Uterus (tissue), 4 donors: ENCODE measurements around the gene GUCY2F. TPM values are rescaled to one million over a fixed set of nuclear protein-coding genes. Genes with fewer than 3 reads are reported as not detected.

ENCODE experiments used
- DNase-seq, 2 donors: peaks; one replicate each; pipeline ENCODE4 v3.0.0-alpha.2; 2019 to 2020
- H3K27ac ChIP-seq, 2 donors: fragments of 200-600 bp; sonication (generic); 1 replicate in 1 of 2; 2 replicates in 1 of 2; pipeline ENCODE4 v1.5.1; 2016 to 2018
- H3K27me3 ChIP-seq, 2 donors: fragments of 200-600 bp; sonication (generic); one replicate each; pipeline ENCODE4 v1.5.1; 2018 to 2019; ENCODE audit warnings: control low read depth in 1 of 2
- H3K36me3 ChIP-seq, 2 donors: fragments of 200-600 bp; sonication (generic); one replicate each; pipeline ENCODE4 v1.5.1; 2019; ENCODE audit warnings: control low read depth in 1 of 2
- H3K4me1 ChIP-seq, 2 donors: fragments of 200-600 bp; sonication (generic); one replicate each; pipeline ENCODE4 v1.5.1; 2018 to 2019; ENCODE audit warnings: control low read depth in 1 of 2
- H3K4me3 ChIP-seq, 2 donors: fragments of 200-600 bp; sonication (generic); 1 replicate in 1 of 2; 2 replicates in 1 of 2; pipeline ENCODE4 v1.5.1; 2018 to 2019; ENCODE audit warnings: mild to moderate bottlenecking in 1 of 2
- H3K9me3 ChIP-seq, 2 donors: fragments of 200-600 bp; sonication (generic); one replicate each; pipeline ENCODE4 v1.5.1; 2019; ENCODE audit warnings: control low read depth in 1 of 2
- CTCF ChIP-seq, 4 experiments: fragments of 200-600 bp in 2 of 4; fragments of 450-650 bp in 2 of 4; sonication (generic) in 2 of 4; IDR thresholded peaks; one replicate each; pipeline ENCODE4 v1.5.1; 2016 to 2019; ENCODE audit warnings: antibody characterized with exemption in 4 of 4, mild to moderate bottlenecking in 2 of 4, moderate library complexity in 1 of 4
- POLR2A ChIP-seq, 2 donors: fragments of 450-650 bp; IDR thresholded peaks; one replicate each; pipeline ENCODE4 v1.6.1; 2016; ENCODE audit warnings: antibody characterized with exemption in 2 of 2, mild to moderate bottlenecking in 1 of 2, moderate library complexity in 1 of 2
- intact Hi-C: fragments of 100-400 bp; cut with DNase I; formaldehyde crosslinking; loops from one replicate; pipeline ENCODE4 v1.15.1; 2023; ENCODE audit warnings: low total_unique reads
- total RNA-seq, 4 donors: library from RNA; depleted of rRNA in 3 of 4; stranded (reverse); fragments of >200 nt in 3 of 4; gene quantifications; one replicate each; pipeline versions ENCODE4 v1.1.0 to v1.2.4, GENCODE V29; 2014 to 2023
- donor health status: DM: yes; HTN: yes; CAD: no.

GUCY2F gene
- total RNA-seq, 4 donors from 2014 or later = 0.14 TPM; not detected in 3

DNA sequence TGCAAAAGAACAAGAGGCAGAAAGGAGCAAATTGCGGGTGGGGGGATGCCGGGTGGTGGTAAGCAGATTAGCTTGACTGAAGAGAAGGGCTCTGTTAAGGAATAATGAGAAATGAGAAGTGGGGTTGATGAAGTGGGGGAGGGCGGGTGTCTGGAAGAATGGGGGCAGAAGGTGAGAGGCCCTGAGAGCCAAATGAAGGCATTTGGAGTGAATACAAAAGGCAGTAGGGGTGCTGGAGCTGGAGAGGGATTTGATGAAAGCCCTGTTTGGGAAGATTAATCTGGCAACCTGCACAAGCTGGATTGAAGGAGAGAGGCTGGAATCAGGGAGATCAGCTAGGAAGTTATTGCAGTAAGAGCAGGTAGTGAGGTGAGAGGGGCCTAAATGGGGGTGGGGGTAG is 82.1 kb downstream of the GUCY2F start:
- no peak for DNase-seq

GRCh38 chrX:109398833-109399232 is 83.1 kb downstream of the GUCY2F start:
- intact Hi-C loops = no loop called here
- DNase-seq = no peak
- Histone ChIP-seq H3K4me1 (no peaks in the 10 kb centered on the region), H3K27ac (no peak overlapping the region), H3K4me3 (no peak overlapping the region), H3K27me3 (no peaks in the 10 kb centered on the region), H3K36me3 (no peaks in the 10 kb centered on the region), H3K9me3 (no peaks in the 10 kb centered on the region)
- no peak for TF ChIP-seq POLR2A (IDR thresholded peaks at IDR 0.05)
- TF ChIP-seq CTCF (IDR thresholded peaks at IDR 0.05) = no peak

More for the DNA sequence above, 82.1 kb downstream of the GUCY2F start:
- Histone ChIP-seq H3K4me1 (no peaks in the 10 kb centered on the region), H3K27me3 (no peaks in the 10 kb centered on the region), H3K4me3 (no peak overlapping the region), H3K36me3 (no peaks in the 10 kb centered on the region), H3K9me3 (no peaks in the 10 kb centered on the region), H3K27ac (no peak overlapping the region)
- intact Hi-C loops = no loop called here
- TF ChIP-seq POLR2A (IDR thresholded peaks at IDR 0.05) (no peak), CTCF (IDR thresholded peaks at IDR 0.05) (no peak)

DNA sequence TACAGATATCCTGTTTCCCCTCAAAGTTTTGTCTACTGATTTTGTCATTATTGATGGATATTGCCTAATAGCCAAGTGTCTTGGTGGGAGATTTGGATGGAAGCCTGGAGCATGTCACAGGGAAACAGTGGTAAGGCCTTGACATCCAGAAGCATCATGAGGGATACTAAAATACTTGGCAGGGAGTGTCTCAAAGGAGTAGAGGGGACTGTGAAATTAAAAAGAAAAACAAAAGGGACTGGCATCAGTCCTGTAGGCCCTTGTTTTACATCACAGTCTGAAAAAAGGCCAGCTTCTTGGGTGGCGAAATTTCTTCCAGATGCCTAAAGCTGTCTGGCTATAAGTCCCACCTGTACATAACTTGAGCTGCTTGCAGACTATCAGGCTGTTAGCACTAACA is 83.8 kb downstream of the GUCY2F start:
- no peaks in the 10 kb centered on the region for H3K9me3 ChIP-seq
- no peak overlapping the region for H3K27ac ChIP-seq
- H3K4me3 ChIP-seq = no peak overlapping the region
- DNase-seq = no peak
- no peaks in the 10 kb centered on the region for H3K4me1 ChIP-seq
- TF ChIP-seq POLR2A (IDR thresholded peaks at IDR 0.05) = no peak
- TF ChIP-seq CTCF (IDR thresholded peaks at IDR 0.05) = no peak
- intact Hi-C loops = no loop called here
- no peaks in the 10 kb centered on the region for H3K27me3 ChIP-seq
- no peaks in the 10 kb centered on the region for H3K36me3 ChIP-seq

GRCh38 chrX:109393859-109394258 is 88.0 kb downstream of the GUCY2F start:
- H3K4me1 ChIP-seq = no peaks in the 10 kb centered on the region
- H3K4me3 ChIP-seq = no peak overlapping the region
- H3K36me3 ChIP-seq = no peaks in the 10 kb centered on the region
- no peak overlapping the region for H3K27ac ChIP-seq
- TF ChIP-seq POLR2A (IDR thresholded peaks at IDR 0.05) = no peak
- no peak for TF ChIP-seq CTCF (IDR thresholded peaks at IDR 0.05)
- no peak for DNase-seq
- no peaks in the 10 kb centered on the region for H3K9me3 ChIP-seq
- intact Hi-C loops = no loop called here
- H3K27me3 ChIP-seq = no peaks in the 10 kb centered on the region

- TF ChIP-seq POLR2A (IDR thresholded peaks at IDR 0.05) (no peak), CTCF (IDR thresholded peaks at IDR 0.05) (no peak)
- intact Hi-C loops = no loop called here
- H3K27me3 ChIP-seq = no peaks in the 10 kb centered on the region
- H3K27ac ChIP-seq = no peak overlapping the region
- no peaks in the 10 kb centered on the region for H3K9me3 ChIP-seq
- H3K4me1 ChIP-seq = no peaks in the 10 kb centered on the region
- DNase-seq = no peak
- no peak overlapping the region for H3K4me3 ChIP-seq
- H3K36me3 ChIP-seq = no peaks in the 10 kb centered on the region
Observed at GRCh38 chrX:109392895-109393294, 89.0 kb downstream of the GUCY2F start.
